CD4-positive, alpha-beta T cell (primary cell): ENCODE results near the gene RASL11B. TPM values are rescaled to one million over a fixed set of nuclear protein-coding genes. Genes with fewer than 3 reads are reported as not detected.

Experiments used
- ATAC-seq: fragments of 200-7000 bp; cut with Tn5 transposase; one replicate; pipeline ENCODE4 v1.10.0; 2022; ENCODE audit warnings: mild to moderate bottlenecking; ENCODE audit not compliant: poor library complexity
- CTCF ChIA-PET: fragments of 350-600 bp; sonication (Branson Sonifier 250); formaldehyde crosslinking; loops from one replicate; lab custom pipeline; 2021; ENCODE audit warnings: antibody characterized with exemption, inconsistent platforms; lab: Charles Lee
- POLR2A ChIA-PET: fragments of 350-600 bp; sonication (Branson Sonifier 250); formaldehyde crosslinking; loops from one replicate; lab custom pipeline; 2021; ENCODE audit warnings: antibody characterized with exemption, inconsistent platforms; lab: Charles Lee
- DNase-seq, 14 experiments: peaks; one replicate each; pipeline ENCODE4 v3.0.0-alpha.2; 2013 to 2020; ENCODE audit warnings: mixed read lengths in 2 of 14
- H3K27ac ChIP-seq, 2 donors: one replicate each; pipeline versions ENCODE4 v1.5.1 to v1.7.0; 2013; ENCODE audit warnings: low read length in 2 of 2, low read depth in 1 of 2, mild to moderate bottlenecking in 1 of 2
- H3K27me3 ChIP-seq, 2 experiments: 1 replicate in 1 of 2; 2 replicates in 1 of 2; pipeline versions ENCODE4 v1.6.1 to v1.7.0; 2013; ENCODE audit warnings: low read length in 2 of 2, control low read depth in 1 of 2, mild to moderate bottlenecking in 1 of 2, moderate library complexity in 1 of 2; ENCODE audit not compliant: insufficient read depth in 2 of 2, control insufficient read depth in 1 of 2
- H3K36me3 ChIP-seq: one replicate; pipeline ENCODE4 v1.6.1; 2013; ENCODE audit warnings: low read length, control low read depth; ENCODE audit not compliant: insufficient read depth
- H3K4me1 ChIP-seq: one replicate; pipeline ENCODE4 v1.6.1; 2013; ENCODE audit warnings: low read length, control low read depth; ENCODE audit not compliant: insufficient read depth
- H3K4me3 ChIP-seq: one replicate; pipeline ENCODE4 v1.5.1; 2013; ENCODE audit warnings: mild to moderate bottlenecking, low read length, moderate library complexity
- H3K9me3 ChIP-seq, 2 experiments: 1 replicate in 1 of 2; 2 replicates in 1 of 2; pipeline versions ENCODE4 v1.6.1 to v1.7.0; 2013; ENCODE audit warnings: low read length in 2 of 2, mild to moderate bottlenecking in 2 of 2, control low read depth in 1 of 2, moderate library complexity in 1 of 2; ENCODE audit not compliant: control insufficient read depth in 1 of 2, insufficient read depth in 1 of 2
- H3K27ac Mint-ChIP-seq: one replicate; pipeline ENCODE4 v1.8.0; 2020; ENCODE audit warnings: mixed read lengths
- H3K27me3 Mint-ChIP-seq: one replicate; pipeline ENCODE4 v1.8.0; 2021; ENCODE audit warnings: mixed read lengths
- H3K36me3 Mint-ChIP-seq: one replicate; pipeline ENCODE4 v1.8.0; 2021; ENCODE audit warnings: low read depth, mixed read lengths
- H3K4me1 Mint-ChIP-seq: one replicate; pipeline ENCODE4 v1.8.0; 2021; ENCODE audit warnings: low read depth, mixed read lengths
- H3K4me3 Mint-ChIP-seq: one replicate; pipeline ENCODE4 v1.8.0; 2020; ENCODE audit warnings: mild to moderate bottlenecking, mixed read lengths
- H3K9me3 Mint-ChIP-seq: one replicate; pipeline ENCODE4 v1.8.0; 2020; ENCODE audit warnings: mixed read lengths
- intact Hi-C, 2 experiments: fragments of 100-400 bp; cut with DNase I in 1 of 2; cut with micrococcal nuclease in 1 of 2; formaldehyde crosslinking; loops; one replicate each; pipeline versions ENCODE4 v1.15.1 to v1.9.0; 2023 to 2025; cut with DNase I, micrococcal nuclease
- total RNA-seq, 174 experiments: library from RNA in 2 of 174; stranded (reverse) in 2 of 174; gene quantifications; one replicate each; pipeline ENCODE4 v1.2.3 and lab custom pipeline; 2021 to 2026
- TF ChIP-seq, protein P1 (sequence below): fragments of 200-600 bp; IDR thresholded peaks from one replicate; pipeline ENCODE4 v1.8.0; 2022; ENCODE audit warnings: antibody characterized with exemption, mild to moderate bottlenecking

Gene RASL11B
- total RNA-seq, 2 experiments from 2014 or later = 0.31 to 0.63 TPM

DNA sequence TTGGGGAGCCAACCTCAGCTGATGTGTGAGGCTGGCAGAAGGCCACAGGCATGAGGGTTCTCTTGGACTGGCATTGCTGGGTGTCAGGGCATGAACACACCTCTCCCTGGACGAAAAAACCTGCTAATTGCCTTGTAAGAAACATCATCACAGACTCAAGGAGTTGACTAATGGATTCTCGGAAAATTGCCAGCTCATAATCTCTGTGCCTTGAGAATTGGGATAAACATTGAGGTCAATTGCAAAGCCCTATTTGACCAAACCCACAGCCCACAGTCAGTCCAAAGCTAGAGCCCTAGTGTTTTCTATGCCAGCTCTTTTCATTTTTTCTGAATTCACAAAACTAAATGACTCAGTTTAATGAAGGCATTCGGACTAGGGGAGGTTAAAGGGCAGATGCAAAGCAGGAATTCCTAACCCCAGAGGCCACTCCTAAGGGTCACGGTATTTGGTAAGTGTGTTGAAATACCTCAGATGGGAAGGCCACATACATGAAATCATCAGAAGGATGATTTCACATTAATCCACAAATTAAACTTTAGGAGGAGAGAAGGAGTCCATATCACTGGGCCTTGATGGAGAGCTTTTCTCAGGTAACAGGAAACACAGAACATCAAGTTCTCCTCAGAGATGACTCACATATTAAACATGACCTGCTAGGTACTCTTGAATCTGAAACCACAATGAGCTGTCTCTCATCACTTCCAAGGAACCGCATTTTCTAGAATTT is 39.0 kb upstream of the RASL11B start:
- no peak overlapping the region for H3K4me3 Mint-ChIP-seq
- H3K36me3 ChIP-seq = no peaks in the 10 kb centered on the region
- no peaks in the 10 kb centered on the region for H3K36me3 Mint-ChIP-seq
- H3K4me1 ChIP-seq = peaks cover 22% of the 10 kb centered on the region
- TF ChIP-seq, protein P1, sequence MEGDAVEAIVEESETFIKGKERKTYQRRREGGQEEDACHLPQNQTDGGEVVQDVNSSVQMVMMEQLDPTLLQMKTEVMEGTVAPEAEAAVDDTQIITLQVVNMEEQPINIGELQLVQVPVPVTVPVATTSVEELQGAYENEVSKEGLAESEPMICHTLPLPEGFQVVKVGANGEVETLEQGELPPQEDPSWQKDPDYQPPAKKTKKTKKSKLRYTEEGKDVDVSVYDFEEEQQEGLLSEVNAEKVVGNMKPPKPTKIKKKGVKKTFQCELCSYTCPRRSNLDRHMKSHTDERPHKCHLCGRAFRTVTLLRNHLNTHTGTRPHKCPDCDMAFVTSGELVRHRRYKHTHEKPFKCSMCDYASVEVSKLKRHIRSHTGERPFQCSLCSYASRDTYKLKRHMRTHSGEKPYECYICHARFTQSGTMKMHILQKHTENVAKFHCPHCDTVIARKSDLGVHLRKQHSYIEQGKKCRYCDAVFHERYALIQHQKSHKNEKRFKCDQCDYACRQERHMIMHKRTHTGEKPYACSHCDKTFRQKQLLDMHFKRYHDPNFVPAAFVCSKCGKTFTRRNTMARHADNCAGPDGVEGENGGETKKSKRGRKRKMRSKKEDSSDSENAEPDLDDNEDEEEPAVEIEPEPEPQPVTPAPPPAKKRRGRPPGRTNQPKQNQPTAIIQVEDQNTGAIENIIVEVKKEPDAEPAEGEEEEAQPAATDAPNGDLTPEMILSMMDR = no peak
- no peaks in the 10 kb centered on the region for H3K9me3 Mint-ChIP-seq
- H3K27ac Mint-ChIP-seq = no peak overlapping the region
- intact Hi-C loops = no loop called here
- H3K27me3 Mint-ChIP-seq = no peaks in the 10 kb centered on the region
- no peak for ATAC-seq
- no peak overlapping the region for H3K27ac ChIP-seq
- peaks cover 17% of the 10 kb centered on the region for H3K4me1 Mint-ChIP-seq
- DNase-seq = peak in 2 of 14 experiments; percentile 11 to 24
- ChIA-PET POLR2A (no interaction called here), CTCF (interaction anchor here (1.0 kb wide), 1 partner anchor 36 kb away, joined by 3 read pairs; no protein-coding TSS in a partner anchor)
- peaks cover 0 to 4% of the 10 kb centered on the region in 2 experiments for H3K9me3 ChIP-seq
- no peaks in the 10 kb centered on the region for H3K27me3 ChIP-seq
- no peak overlapping the region for H3K4me3 ChIP-seq

DNA sequence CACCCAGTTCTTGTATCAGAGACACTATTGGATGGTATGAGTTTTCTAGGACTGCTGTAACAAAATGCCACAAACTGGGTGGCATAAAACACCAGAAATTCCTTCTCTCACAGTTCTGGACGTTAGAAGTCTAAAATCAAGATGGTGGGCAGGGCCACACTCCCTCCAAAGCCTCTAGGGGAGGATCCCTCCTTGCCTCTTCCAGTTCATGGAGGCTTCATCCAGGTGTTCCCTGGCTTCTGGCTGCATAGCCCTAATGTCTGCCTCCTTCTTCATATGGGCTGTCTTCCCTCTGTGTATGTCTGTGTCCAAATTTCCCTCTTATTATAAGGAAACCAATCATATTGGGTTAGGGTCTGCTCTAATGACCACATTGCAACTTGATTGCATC is 38.4 kb upstream of the RASL11B start:
- Histone ChIP-seq H3K4me1 (peaks cover 22% of the 10 kb centered on the region), H3K27ac (no peak overlapping the region), H3K36me3 (no peaks in the 10 kb centered on the region), H3K4me3 (no peak overlapping the region), H3K27me3 (no peaks in the 10 kb centered on the region), H3K9me3 (peaks cover 0 to 4% of the 10 kb centered on the region in 2 experiments)
- no peak overlapping the region for H3K4me3 Mint-ChIP-seq
- H3K9me3 Mint-ChIP-seq = no peaks in the 10 kb centered on the region
- no peak for DNase-seq
- peaks cover 17% of the 10 kb centered on the region for H3K4me1 Mint-ChIP-seq
- H3K27ac Mint-ChIP-seq = no peak overlapping the region
- intact Hi-C loops = no loop called here
- H3K27me3 Mint-ChIP-seq = no peaks in the 10 kb centered on the region
- ChIA-PET POLR2A (no interaction called here), CTCF (interaction anchor here (1.0 kb wide), 1 partner anchor 37 kb away, joined by 3 read pairs; no protein-coding TSS in a partner anchor)
- TF ChIP-seq, protein P1 = no peak
- H3K36me3 Mint-ChIP-seq = no peaks in the 10 kb centered on the region
- ATAC-seq = no peak

DNA sequence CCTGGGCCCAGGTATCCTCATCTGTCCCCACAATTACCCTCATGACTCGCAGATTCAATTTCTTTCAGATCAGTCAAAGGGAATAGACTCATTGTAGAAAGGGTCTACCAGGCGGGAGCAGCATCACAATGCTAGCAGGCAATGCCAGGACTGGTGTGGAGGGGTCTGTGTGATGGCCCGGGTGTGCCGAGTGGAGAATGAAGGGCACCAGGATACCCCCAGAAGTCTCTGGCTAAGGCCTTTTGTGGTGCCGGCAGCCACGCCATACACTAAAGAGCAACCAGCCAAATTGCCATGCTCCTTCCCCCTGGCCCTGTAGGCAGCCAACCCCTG is 37.9 kb upstream of the RASL11B start:
- Histone ChIP-seq H3K27ac (no peak overlapping the region), H3K36me3 (no peaks in the 10 kb centered on the region), H3K9me3 (peaks cover 0 to 4% of the 10 kb centered on the region in 2 experiments), H3K4me3 (no peak overlapping the region), H3K4me1 (peaks cover 22% of the 10 kb centered on the region), H3K27me3 (no peaks in the 10 kb centered on the region)
- Mint-ChIP-seq H3K36me3 (no peaks in the 10 kb centered on the region), H3K4me3 (no peak overlapping the region), H3K9me3 (no peaks in the 10 kb centered on the region), H3K27ac (no peak overlapping the region), H3K4me1 (peaks cover 17% of the 10 kb centered on the region), H3K27me3 (no peaks in the 10 kb centered on the region)
- ATAC-seq = no peak
- TF ChIP-seq, protein P1 = no peak
- ChIA-PET POLR2A (no interaction called here), CTCF (no interaction called here)
- intact Hi-C loops = no loop called here
- no peak for DNase-seq
